HCT116 (cell line): ENCODE results near the gene EEF2KMT. TPM values are rescaled to one million over a fixed set of nuclear protein-coding genes. Genes with fewer than 3 reads are reported as not detected.

Experiments used
- ATAC-seq: fragments of 200-7000 bp; cut with Tn5 transposase; 2 replicates; pipeline ENCODE4 v1.9.1; 2020; ENCODE audit warnings: mild to moderate bottlenecking, moderate library complexity
- BruUV-seq: library from RNA; stranded (reverse); fragments of 400-500 nt; replicated peaks from 2 replicates; lab custom pipeline; 2021; lab: Mats Ljungman, UMichigan
- CTCF ChIA-PET: fragments of 300-600 bp; sonication (Branson Sonifier 250); formaldehyde crosslinking; loops from one replicate; lab custom pipeline; 2021; ENCODE audit warnings: antibody characterized with exemption; lab: Charles Lee
- POLR2A ChIA-PET: fragments of 300-600, 350-600 bp; sonication (Branson Sonifier 250); formaldehyde crosslinking; loops from one replicate; lab custom pipeline; 2021; ENCODE audit warnings: antibody characterized with exemption; lab: Charles Lee
- RAD21 ChIA-PET, 2 experiments: fragments of 300-600 bp; sonication (Branson Sonifier 250); formaldehyde crosslinking; loops; one replicate each; lab custom pipeline; 2023; ENCODE audit warnings: low total read pairs in 2 of 2; ENCODE audit not compliant: uncharacterized antibody in 2 of 2, unreplicated experiment in 2 of 2, low non-redundant PET in 1 of 2; lab: Charles Lee
- DNase-seq: peaks from one replicate; pipeline ENCODE4 v3.0.0-alpha.2; 2010; ENCODE audit warnings: low read depth, low spot score
- H2AFZ ChIP-seq: fragments of 200-600 bp; shearing (Covaris generic), sonication (generic); 2 replicates; pipeline ENCODE4 v1.6.1; 2017; ENCODE audit warnings: low read depth, mixed run types, mixed read lengths, antibody characterized with exemption, low read length; ENCODE audit not compliant: poor library complexity, severe bottlenecking
- H3K27ac ChIP-seq: 2 replicates; pipeline ENCODE4 v1.5.1; 2012; ENCODE audit warnings: low read depth, low read length
- H3K27me3 ChIP-seq: fragments of 200-600 bp; sonication (generic); 2 replicates; pipeline ENCODE4 v1.6.1; 2016; ENCODE audit warnings: mixed run types, low read length, mixed read lengths; ENCODE audit not compliant: insufficient read depth
- H3K36me3 ChIP-seq, 2 experiments: fragments of 200-500 bp in 1 of 2; fragments of 200-600 bp in 1 of 2; sonication (Bioruptor generic) in 1 of 2; sonication (generic) in 1 of 2; 2 replicates each; pipeline versions ENCODE4 v1.5.1 to v1.6.1; 2014 to 2016; ENCODE audit warnings: low read length in 2 of 2, inconsistent platforms in 1 of 2, mixed read lengths in 1 of 2, mixed run types in 1 of 2; ENCODE audit not compliant: insufficient read depth in 2 of 2, control insufficient read depth in 1 of 2
- H3K4me1 ChIP-seq, 2 experiments: fragments of 200-600 bp in 1 of 2; sonication (generic) in 1 of 2; 2 replicates each; pipeline versions ENCODE4 v1.5.1 to v1.6.1; 2012 to 2017; ENCODE audit warnings: low read length in 2 of 2, inconsistent platforms in 1 of 2, mild to moderate bottlenecking in 1 of 2, mixed read lengths in 1 of 2, mixed run types in 1 of 2, moderate library complexity in 1 of 2; ENCODE audit not compliant: insufficient read depth in 2 of 2, control insufficient read depth in 1 of 2
- H3K4me2 ChIP-seq: fragments of 200-600 bp; sonication (generic); 2 replicates; pipeline ENCODE4 v1.6.1; 2017; ENCODE audit warnings: mixed run types, low read length, mixed read lengths
- H3K4me3 ChIP-seq, 2 experiments: fragments of 200-600 bp in 1 of 2; sonication (generic) in 1 of 2; replicated peaks in 1 of 2; 2 replicates each; pipeline ENCODE4 v1.5.1; 2011 to 2016; ENCODE audit warnings: low read length in 2 of 2, control low read depth in 1 of 2, low read depth in 1 of 2, mild to moderate bottlenecking in 1 of 2, mixed read lengths in 1 of 2, mixed run types in 1 of 2
- H3K79me2 ChIP-seq: fragments of 200-600 bp; sonication (generic); 2 replicates; pipeline ENCODE4 v1.6.1; 2017; ENCODE audit warnings: mild to moderate bottlenecking, mixed run types, low read length, moderate library complexity, mixed read lengths; ENCODE audit not compliant: insufficient read depth
- H3K9ac ChIP-seq: fragments of 200-600 bp; sonication (generic); 2 replicates; pipeline ENCODE4 v1.6.1; 2016; ENCODE audit warnings: low read length, mixed read lengths
- H3K9me2 ChIP-seq: fragments of 200-600 bp; sonication (generic), shearing (Covaris generic); 2 replicates; pipeline ENCODE4 v1.6.1; 2017; ENCODE audit warnings: mixed run types, mild to moderate bottlenecking, moderate library complexity; ENCODE audit not compliant: insufficient read depth
- H3K9me3 ChIP-seq, 2 experiments: fragments of 200-500 bp in 1 of 2; fragments of 200-600 bp in 1 of 2; sonication (Bioruptor generic) in 1 of 2; sonication (generic) in 1 of 2; 2 replicates each; pipeline ENCODE4 v1.6.1; 2014 to 2017; ENCODE audit warnings: low read length in 2 of 2, mixed read lengths in 2 of 2, inconsistent platforms in 1 of 2, low read depth in 1 of 2, mild to moderate bottlenecking in 1 of 2, mixed run types in 1 of 2, moderate library complexity in 1 of 2; ENCODE audit not compliant: control insufficient read depth in 1 of 2, insufficient read depth in 1 of 2
- H4K20me1 ChIP-seq: fragments of 200-600 bp; sonication (generic), shearing (Covaris generic); 2 replicates; pipeline ENCODE4 v1.6.1; 2017; ENCODE audit warnings: mixed run types, mild to moderate bottlenecking, moderate library complexity; ENCODE audit not compliant: insufficient read depth
- CEBPB ChIP-seq: IDR thresholded peaks from 2 replicates; pipeline ENCODE4 v1.6.1; 2012; ENCODE audit warnings: low read depth
- EGR1 ChIP-seq: IDR thresholded peaks from 2 replicates; pipeline ENCODE4 v1.6.1; 2012; ENCODE audit warnings: low read depth
- EZH2 ChIP-seq: fragments of 200-600 bp; sonication (generic); IDR thresholded peaks from 2 replicates; pipeline ENCODE4 v1.6.1; 2017; ENCODE audit warnings: antibody characterized with exemption, mixed run types
- EZH2phosphoT487 ChIP-seq: fragments of 200-600 bp; IDR thresholded peaks from 2 replicates; pipeline ENCODE4 v1.6.1; 2018; ENCODE audit warnings: antibody characterized with exemption, borderline replicate concordance
- FOSL1 ChIP-seq: IDR thresholded peaks from 2 replicates; pipeline ENCODE4 v1.6.1; 2012; ENCODE audit warnings: low read depth
- JUND ChIP-seq: IDR thresholded peaks from 2 replicates; pipeline ENCODE4 v1.6.1; 2012
- POLR2AphosphoS5 ChIP-seq: IDR thresholded peaks from 2 replicates; pipeline ENCODE4 v1.6.1; 2011; ENCODE audit warnings: mild to moderate bottlenecking, low read depth, low read length, moderate library complexity
- RAD21 ChIP-seq: IDR thresholded peaks from 2 replicates; pipeline ENCODE4 v1.6.1; 2012; ENCODE audit warnings: low read depth, mild to moderate bottlenecking
- TCF7L2 ChIP-seq: IDR thresholded peaks from 2 replicates; pipeline ENCODE4 v1.7.0; 2011; ENCODE audit warnings: borderline replicate concordance, inconsistent platforms; ENCODE audit not compliant: insufficient read depth, insufficient read length; ENCODE audit errors: extremely low read depth
- ZNF274 ChIP-seq: fragments of 200-500 bp; sonication (Bioruptor generic); IDR thresholded peaks from 2 replicates; pipeline ENCODE4 v1.6.1; 2014; ENCODE audit warnings: mild to moderate bottlenecking, low read depth, low read length, inconsistent platforms
- intact Hi-C: fragments of 100-400 bp; cut with micrococcal nuclease; formaldehyde crosslinking; loops from 2 replicates; pipeline ENCODE4 v1.10.0; 2022
- total RNA-seq: library from RNA; stranded (reverse); gene quantifications from one replicate; pipeline ENCODE4 v1.2.1, GENCODE V29; 2021; ENCODE audit not compliant: unreplicated experiment
- TF ChIP-seq, protein P1 (sequence below): IDR thresholded peaks from 2 replicates; pipeline ENCODE4 v1.6.1; 2011; ENCODE audit warnings: mild to moderate bottlenecking, low read length, moderate library complexity; ENCODE audit not compliant: insufficient replicate concordance; ENCODE audit errors: extremely low read depth
- TF ChIP-seq, protein P2 (sequence below): IDR thresholded peaks from 2 replicates; pipeline ENCODE4 v1.6.1; 2012
- TF ChIP-seq, protein P3 (sequence below): IDR thresholded peaks from 2 replicates; pipeline ENCODE4 v1.6.1; 2012; ENCODE audit warnings: low read depth

The EEF2KMT gene
- total RNA-seq, 1 experiment from 2014 or later: 25.6 TPM

DNA sequence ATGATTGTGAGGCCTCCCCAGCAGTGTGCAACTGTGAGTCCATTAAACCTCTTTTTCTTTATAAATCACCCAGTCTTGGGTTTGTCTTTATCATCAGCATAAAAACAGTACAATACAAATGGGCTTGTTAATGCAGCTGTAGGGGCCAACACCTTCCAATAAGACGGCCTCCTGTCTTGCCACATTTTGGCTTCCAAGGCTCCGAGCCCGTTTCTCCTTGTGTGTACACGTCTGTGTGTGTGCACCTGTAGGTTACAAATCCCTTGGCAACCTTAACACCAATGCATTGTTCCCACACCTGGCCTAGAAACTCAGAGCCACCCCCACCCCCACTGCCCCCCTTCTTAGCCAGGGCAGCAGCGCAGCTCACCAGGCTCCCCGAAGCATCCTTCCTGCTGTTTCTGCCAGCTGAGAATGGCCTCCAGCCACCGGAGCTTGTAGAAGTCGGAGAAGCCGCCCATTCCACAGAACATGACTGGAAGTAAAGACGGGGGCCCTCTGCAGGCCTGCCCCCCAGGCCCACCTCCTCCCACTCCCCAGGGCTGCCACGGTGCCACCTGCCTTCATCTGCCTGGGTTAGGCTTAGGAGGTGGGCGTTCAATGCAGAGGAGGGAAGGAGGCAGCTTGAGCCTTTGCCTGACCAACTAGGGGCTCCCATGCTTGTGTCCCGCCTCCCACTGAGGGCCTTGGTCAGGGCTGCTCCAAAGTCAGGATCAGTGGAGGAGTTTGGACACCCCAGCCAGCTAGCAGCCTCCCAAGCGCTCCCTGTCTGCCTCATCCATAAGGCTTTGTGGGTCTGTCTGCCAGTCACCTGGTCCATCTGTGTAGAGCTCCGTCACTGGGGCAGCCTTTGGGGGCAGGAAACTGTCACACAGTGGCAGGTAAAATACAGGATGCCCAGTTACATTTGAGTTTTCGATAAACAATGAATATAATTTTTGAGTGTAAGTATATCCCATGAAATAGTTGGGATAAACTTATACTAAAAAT is 42.4 kb downstream of the EEF2KMT start (continued):
- TF ChIP-seq, protein P1, sequence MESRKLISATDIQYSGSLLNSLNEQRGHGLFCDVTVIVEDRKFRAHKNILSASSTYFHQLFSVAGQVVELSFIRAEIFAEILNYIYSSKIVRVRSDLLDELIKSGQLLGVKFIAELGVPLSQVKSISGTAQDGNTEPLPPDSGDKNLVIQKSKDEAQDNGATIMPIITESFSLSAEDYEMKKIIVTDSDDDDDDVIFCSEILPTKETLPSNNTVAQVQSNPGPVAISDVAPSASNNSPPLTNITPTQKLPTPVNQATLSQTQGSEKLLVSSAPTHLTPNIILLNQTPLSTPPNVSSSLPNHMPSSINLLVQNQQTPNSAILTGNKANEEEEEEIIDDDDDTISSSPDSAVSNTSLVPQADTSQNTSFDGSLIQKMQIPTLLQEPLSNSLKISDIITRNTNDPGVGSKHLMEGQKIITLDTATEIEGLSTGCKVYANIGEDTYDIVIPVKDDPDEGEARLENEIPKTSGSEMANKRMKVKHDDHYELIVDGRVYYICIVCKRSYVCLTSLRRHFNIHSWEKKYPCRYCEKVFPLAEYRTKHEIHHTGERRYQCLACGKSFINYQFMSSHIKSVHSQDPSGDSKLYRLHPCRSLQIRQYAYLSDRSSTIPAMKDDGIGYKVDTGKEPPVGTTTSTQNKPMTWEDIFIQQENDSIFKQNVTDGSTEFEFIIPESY: no peak
- TF ChIP-seq RAD21: no peak
- no peak for TF ChIP-seq EGR1

DNA sequence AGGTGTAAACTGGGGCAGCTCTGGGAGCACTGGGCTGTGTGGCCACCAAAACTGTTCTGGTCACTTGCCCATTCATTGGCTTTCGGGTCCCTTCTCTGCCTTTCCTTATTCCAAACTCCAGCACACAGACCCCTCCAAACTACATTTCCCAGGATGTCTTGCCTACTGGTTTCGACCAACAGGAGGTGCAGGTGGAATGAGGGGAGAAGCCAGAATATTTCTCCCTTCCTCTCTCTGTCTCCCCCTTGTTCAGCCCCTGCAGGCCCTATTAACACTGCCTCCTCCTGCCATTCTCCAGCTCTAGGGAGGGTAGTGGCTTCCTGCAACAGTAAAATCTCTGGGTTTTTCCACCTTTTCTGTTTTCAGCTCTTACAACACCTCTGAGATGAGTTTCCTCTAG is 50.7 kb downstream of the EEF2KMT start:
- Histone ChIP-seq H2AFZ (no peak overlapping the region), H4K20me1 (no peaks in the 10 kb centered on the region), H3K9me2 (no peaks in the 10 kb centered on the region), H3K27me3 (peaks cover 4% of the 10 kb centered on the region; the same call in 1 of the 2 replicates), H3K4me1 (peaks cover 5 to 14% of the 10 kb centered on the region in 2 experiments; a peak in 3 of 4 replicates)
- ChIA-PET POLR2A (no interaction called here), RAD21 (no interaction called here), CTCF (no interaction called here)
- no TSS peak for BruUV-seq
- ATAC-seq: no peak
- no peak for TF ChIP-seq EZH2phosphoT487
- no peak for TF ChIP-seq POLR2AphosphoS5
- no peak for TF ChIP-seq EGR1
- no peak for TF ChIP-seq RAD21
- no peak for TF ChIP-seq JUND
- TF ChIP-seq CEBPB: no peak
- TF ChIP-seq ZNF274: no peak
- TF ChIP-seq TCF7L2: no peak
- TF ChIP-seq FOSL1: no peak
- TF ChIP-seq, protein P1: no peak
- TF ChIP-seq, protein P2, sequence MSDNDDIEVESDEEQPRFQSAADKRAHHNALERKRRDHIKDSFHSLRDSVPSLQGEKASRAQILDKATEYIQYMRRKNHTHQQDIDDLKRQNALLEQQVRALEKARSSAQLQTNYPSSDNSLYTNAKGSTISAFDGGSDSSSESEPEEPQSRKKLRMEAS: no peak
- TF ChIP-seq, protein P3, sequence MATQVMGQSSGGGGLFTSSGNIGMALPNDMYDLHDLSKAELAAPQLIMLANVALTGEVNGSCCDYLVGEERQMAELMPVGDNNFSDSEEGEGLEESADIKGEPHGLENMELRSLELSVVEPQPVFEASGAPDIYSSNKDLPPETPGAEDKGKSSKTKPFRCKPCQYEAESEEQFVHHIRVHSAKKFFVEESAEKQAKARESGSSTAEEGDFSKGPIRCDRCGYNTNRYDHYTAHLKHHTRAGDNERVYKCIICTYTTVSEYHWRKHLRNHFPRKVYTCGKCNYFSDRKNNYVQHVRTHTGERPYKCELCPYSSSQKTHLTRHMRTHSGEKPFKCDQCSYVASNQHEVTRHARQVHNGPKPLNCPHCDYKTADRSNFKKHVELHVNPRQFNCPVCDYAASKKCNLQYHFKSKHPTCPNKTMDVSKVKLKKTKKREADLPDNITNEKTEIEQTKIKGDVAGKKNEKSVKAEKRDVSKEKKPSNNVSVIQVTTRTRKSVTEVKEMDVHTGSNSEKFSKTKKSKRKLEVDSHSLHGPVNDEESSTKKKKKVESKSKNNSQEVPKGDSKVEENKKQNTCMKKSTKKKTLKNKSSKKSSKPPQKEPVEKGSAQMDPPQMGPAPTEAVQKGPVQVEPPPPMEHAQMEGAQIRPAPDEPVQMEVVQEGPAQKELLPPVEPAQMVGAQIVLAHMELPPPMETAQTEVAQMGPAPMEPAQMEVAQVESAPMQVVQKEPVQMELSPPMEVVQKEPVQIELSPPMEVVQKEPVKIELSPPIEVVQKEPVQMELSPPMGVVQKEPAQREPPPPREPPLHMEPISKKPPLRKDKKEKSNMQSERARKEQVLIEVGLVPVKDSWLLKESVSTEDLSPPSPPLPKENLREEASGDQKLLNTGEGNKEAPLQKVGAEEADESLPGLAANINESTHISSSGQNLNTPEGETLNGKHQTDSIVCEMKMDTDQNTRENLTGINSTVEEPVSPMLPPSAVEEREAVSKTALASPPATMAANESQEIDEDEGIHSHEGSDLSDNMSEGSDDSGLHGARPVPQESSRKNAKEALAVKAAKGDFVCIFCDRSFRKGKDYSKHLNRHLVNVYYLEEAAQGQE: no peak
- TF ChIP-seq EZH2: no peak
- TF ChIP-seq, all 23 proteins: peak for 0
- Histone ChIP-seq H3K4me3 (no peak overlapping the region), H3K36me3 (no peaks in the 10 kb centered on the region), H3K4me2 (no peak overlapping the region), H3K9ac (no peak overlapping the region), H3K79me2 (no peaks in the 10 kb centered on the region), H3K9me3 (no peaks in the 10 kb centered on the region), H3K27ac (no peak overlapping the region)
- no peak for DNase-seq
- intact Hi-C loops: no loop called here
